NT2/D1 (cell line): ENCODE data around the gene SMURF1.

Experiments used
- DNase-seq: peaks from one replicate; pipeline ENCODE4 v3.0.0-alpha.2; 2011; ENCODE audit warnings: low read depth, low spot score
- H3K27me3 ChIP-seq: 2 replicates; pipeline ENCODE4 v1.6.0; 2011; ENCODE audit warnings: mild to moderate bottlenecking; ENCODE audit not compliant: insufficient read length, insufficient read depth
- H3K36me3 ChIP-seq: 2 replicates; pipeline ENCODE4 v1.6.1; 2011; ENCODE audit warnings: mild to moderate bottlenecking, low read length, mixed read lengths; ENCODE audit not compliant: insufficient read depth, insufficient read length
- H3K4me1 ChIP-seq: 2 replicates; pipeline ENCODE4 v1.5.1; 2011; ENCODE audit not compliant: insufficient read depth, insufficient read length
- H3K4me3 ChIP-seq: 2 replicates; pipeline ENCODE4 v1.5.1; 2011; ENCODE audit warnings: low read depth; ENCODE audit not compliant: insufficient read length
- H3K9ac ChIP-seq: 2 replicates; pipeline ENCODE4 v1.6.0; 2011; ENCODE audit warnings: low read depth; ENCODE audit not compliant: insufficient read length
- H3K9me3 ChIP-seq: 2 replicates; pipeline ENCODE4 v1.5.1; 2011; ENCODE audit warnings: mild to moderate bottlenecking, low read length; ENCODE audit not compliant: insufficient read depth
- SUZ12 ChIP-seq: IDR thresholded peaks from 2 replicates; pipeline ENCODE4 v1.6.1; 2011; ENCODE audit not compliant: insufficient read length, insufficient read depth; ENCODE audit errors: extremely low read depth
- YY1 ChIP-seq: IDR thresholded peaks from 2 replicates; pipeline ENCODE4 v1.6.1; 2011; ENCODE audit not compliant: insufficient read length, insufficient read depth
- ZNF274 ChIP-seq: IDR thresholded peaks from 2 replicates; pipeline ENCODE4 v1.6.1; 2011; ENCODE audit warnings: mild to moderate bottlenecking, low read depth, low read length

The SMURF1 gene

GRCh38 chr7:98994046-98994944 is 149.6 kb downstream of the SMURF1 start:
- Histone ChIP-seq H3K9me3 (no peaks in the 10 kb centered on the region), H3K27me3 (no peaks in the 10 kb centered on the region), H3K4me1 (no peaks in the 10 kb centered on the region), H3K4me3 (no peak overlapping the region), H3K9ac (no peak overlapping the region), H3K36me3 (peaks cover 89% of the 10 kb centered on the region)
- no peak for TF ChIP-seq SUZ12
- TF ChIP-seq ZNF274 = no peak
- TF ChIP-seq YY1 = no peak
- no peak for DNase-seq

GRCh38 chr7:98993024-98993897 is 150.6 kb downstream of the SMURF1 start:
- Histone ChIP-seq H3K36me3 (peaks cover 89% of the 10 kb centered on the region), H3K27me3 (no peaks in the 10 kb centered on the region)

GRCh38 chr7:98992076-98992475 is 151.8 kb downstream of the SMURF1 start:
- TF ChIP-seq ZNF274 (no peak), SUZ12 (no peak), YY1 (no peak)
- no peaks in the 10 kb centered on the region for H3K4me1 ChIP-seq
- no peak overlapping the region for H3K9ac ChIP-seq
- no peak overlapping the region for H3K4me3 ChIP-seq
- no peaks in the 10 kb centered on the region for H3K9me3 ChIP-seq
- no peak for DNase-seq
- H3K27me3 ChIP-seq = no peaks in the 10 kb centered on the region
- H3K36me3 ChIP-seq = peaks cover 88% of the 10 kb centered on the region

More at GRCh38 chr7:98993024-98993897, 150.6 kb downstream of the SMURF1 start:
- Histone ChIP-seq H3K9me3 (no peaks in the 10 kb centered on the region), H3K4me1 (no peaks in the 10 kb centered on the region), H3K4me3 (no peak overlapping the region), H3K9ac (no peak overlapping the region)
- TF ChIP-seq YY1 (no peak), ZNF274 (no peak), SUZ12 (no peak)
- no peak for DNase-seq

- no peaks in the 10 kb centered on the region for H3K4me1 ChIP-seq
- H3K9me3 ChIP-seq = peaks cover 4% of the 10 kb centered on the region
- no peak for DNase-seq
- no peaks in the 10 kb centered on the region for H3K27me3 ChIP-seq
- no peak overlapping the region for H3K4me3 ChIP-seq
- H3K9ac ChIP-seq = no peak overlapping the region
- no peak for TF ChIP-seq ZNF274
- TF ChIP-seq SUZ12 = no peak
- TF ChIP-seq YY1 = no peak
- peaks cover 86% of the 10 kb centered on the region for H3K36me3 ChIP-seq
Observed at GRCh38 chr7:98991141-98991540, 152.8 kb downstream of the SMURF1 start.

GRCh38 chr7:98990356-98990755 is 153.6 kb downstream of the SMURF1 start:
- no peak overlapping the region for H3K9ac ChIP-seq
- peaks cover 86% of the 10 kb centered on the region for H3K36me3 ChIP-seq
- no peak overlapping the region for H3K4me3 ChIP-seq
- H3K4me1 ChIP-seq = no peaks in the 10 kb centered on the region
- no peak for TF ChIP-seq ZNF274
- no peak for TF ChIP-seq SUZ12
- no peak for TF ChIP-seq YY1
- peaks cover 12% of the 10 kb centered on the region for H3K9me3 ChIP-seq
- H3K27me3 ChIP-seq = no peaks in the 10 kb centered on the region
- no peak for DNase-seq

- Histone ChIP-seq H3K4me3 (no peak overlapping the region), H3K27me3 (no peaks in the 10 kb centered on the region), H3K36me3 (peaks cover 86% of the 10 kb centered on the region), H3K9me3 (peaks cover 13% of the 10 kb centered on the region), H3K9ac (no peak overlapping the region), H3K4me1 (no peaks in the 10 kb centered on the region)
- no peak for DNase-seq
- TF ChIP-seq YY1 = no peak
Observed at GRCh38 chr7:98988641-98989040, 155.3 kb downstream of the SMURF1 start.

GRCh38 chr7:98985945-98986344 is 158.0 kb downstream of the SMURF1 start:
- H3K4me1 ChIP-seq = no peaks in the 10 kb centered on the region
- no peak for DNase-seq
- no peaks in the 10 kb centered on the region for H3K27me3 ChIP-seq
- TF ChIP-seq YY1 (no peak), SUZ12 (no peak), ZNF274 (no peak)
- H3K9me3 ChIP-seq = peaks cover 13% of the 10 kb centered on the region
- H3K9ac ChIP-seq = no peak overlapping the region
- H3K4me3 ChIP-seq = no peak overlapping the region
- H3K36me3 ChIP-seq = peaks cover 85% of the 10 kb centered on the region
